Activated CD8-positive, alpha-beta memory T cell treated with anti-CD3 and anti-CD28 coated beads, Interleukin-2, amount 10 ng/mL, durations not matched to agents 7 days and 5 days (primary cell): Measurements from ENCODE around the gene DCANP1. TPM values are rescaled to one million over a fixed set of nuclear protein-coding genes. Genes with fewer than 3 reads are reported as not detected.

ENCODE experiments used
- ATAC-seq: fragments of 150-1000 bp; cut with Tn5 transposase; one replicate; pipeline ENCODE4 v1.10.0; 2021; ENCODE audit warnings: moderate library complexity
- CTCF ChIA-PET: fragments of 350-600 bp; sonication (Branson Sonifier 250); formaldehyde crosslinking; loops from one replicate; lab custom pipeline; 2021; ENCODE audit warnings: antibody characterized with exemption; lab: Charles Lee
- DNase-seq: peaks from one replicate; pipeline ENCODE4 v3.0.0-alpha.2; 2020
- H3K27ac Mint-ChIP-seq: one replicate; pipeline ENCODE4 v1.8.0; 2021; ENCODE audit warnings: mild to moderate bottlenecking, mixed read lengths
- H3K27me3 Mint-ChIP-seq: one replicate; pipeline ENCODE4 v1.8.0; 2021; ENCODE audit warnings: mixed read lengths
- H3K36me3 Mint-ChIP-seq: one replicate; pipeline ENCODE4 v1.8.0; 2021; ENCODE audit warnings: mild to moderate bottlenecking, mixed read lengths
- H3K4me1 Mint-ChIP-seq: one replicate; pipeline ENCODE4 v1.8.0; 2021; ENCODE audit warnings: mixed read lengths
- H3K4me3 Mint-ChIP-seq: one replicate; pipeline ENCODE4 v1.8.0; 2021; ENCODE audit warnings: mild to moderate bottlenecking, moderate library complexity, mixed read lengths
- H3K9me3 Mint-ChIP-seq: one replicate; pipeline ENCODE4 v1.8.0; 2022; ENCODE audit warnings: low read depth, mixed read lengths
- total RNA-seq, 2 experiments: library from RNA; stranded (reverse); gene quantifications; one replicate each; pipeline ENCODE4 v1.2.3, GENCODE V29; 2021

The DCANP1 gene
- total RNA-seq, 2 experiments from 2014 or later, result not detected

GRCh38 chr5:135398855-135399793 lies 48.0 kb downstream of the DCANP1 start, which contains the start of gene MACROH2A1:
MACROH2A1 (minus strand) TSS chr5:135399231; CDS start chr5:135389093, 10,138 bp downstream.
- Mint-ChIP-seq H3K4me1 (peaks cover 47% of the 10 kb centered on the region), H3K4me3 (peak within 1 kb of the TSS; percentile 85), H3K27me3 (peaks cover 10% of the 10 kb centered on the region), H3K9me3 (no peaks in the 10 kb centered on the region), H3K27ac (peak within 1 kb of the TSS; percentile 87), H3K36me3 (peaks cover 5% of the 10 kb centered on the region)
- DNase-seq (peak; percentile 90), ATAC-seq (peak; percentile 94)
- CTCF ChIA-PET, result interaction anchor here (1.3 to 4.9 kb wide), 2 partner anchors 26 to 495 kb away, joined by 3 to 22 read pairs; no protein-coding TSS in a partner anchor

GRCh38 chr5:135398160-135398854 lies 48.8 kb downstream of the DCANP1 start:
- H3K27ac Mint-ChIP-seq, result peak overlapping the region; percentile 87
- CTCF ChIA-PET, result interaction anchor here (4.9 kb wide), 1 partner anchor 27 kb away, joined by 22 read pairs; no protein-coding TSS in a partner anchor
- peaks cover 10% of the 10 kb centered on the region for H3K27me3 Mint-ChIP-seq
- no peaks in the 10 kb centered on the region for H3K9me3 Mint-ChIP-seq
- peak; percentile 77 for DNase-seq
- peaks cover 55% of the 10 kb centered on the region for H3K4me1 Mint-ChIP-seq
- H3K36me3 Mint-ChIP-seq, result peaks cover 8% of the 10 kb centered on the region
- ATAC-seq, result peak; percentile 49
- peak overlapping the region; percentile 85 for H3K4me3 Mint-ChIP-seq

- ATAC-seq (no peak), DNase-seq (no peak)
- no peaks in the 10 kb centered on the region for H3K9me3 Mint-ChIP-seq
- peak overlapping the region; percentile 85 for H3K4me3 Mint-ChIP-seq
- peak overlapping the region; percentile 35 for H3K27ac Mint-ChIP-seq
- H3K27me3 Mint-ChIP-seq, result peaks cover 9% of the 10 kb centered on the region
- CTCF ChIA-PET, result interaction anchor here (2.4 kb wide), 1 partner anchor 29 kb away, joined by 6 read pairs; no protein-coding TSS in a partner anchor
- peaks cover 18% of the 10 kb centered on the region for H3K36me3 Mint-ChIP-seq
- H3K4me1 Mint-ChIP-seq, result peaks cover 67% of the 10 kb centered on the region
Observed at GRCh38 chr5:135397084-135397483, 50.1 kb downstream of the DCANP1 start.

- H3K9me3 Mint-ChIP-seq, result no peaks in the 10 kb centered on the region
- no peak for DNase-seq
- H3K4me1 Mint-ChIP-seq, result peaks cover 73% of the 10 kb centered on the region
- CTCF ChIA-PET, result interaction anchor here (2.4 kb wide), 1 partner anchor 29 kb away, joined by 6 read pairs; no protein-coding TSS in a partner anchor
- no peak for ATAC-seq
- peaks cover 23% of the 10 kb centered on the region for H3K36me3 Mint-ChIP-seq
- H3K4me3 Mint-ChIP-seq, result no peak overlapping the region
- H3K27me3 Mint-ChIP-seq, result peaks cover 4% of the 10 kb centered on the region
- H3K27ac Mint-ChIP-seq, result no peak overlapping the region
Observed at GRCh38 chr5:135396459-135397055, 50.6 kb downstream of the DCANP1 start.

GRCh38 chr5:135395866-135396265 lies 51.3 kb downstream of the DCANP1 start:
- CTCF ChIA-PET, result interaction anchor here (1.7 to 2.4 kb wide), 2 partner anchors 28 to 30 kb away, joined by 3 to 6 read pairs; no protein-coding TSS in a partner anchor
- ATAC-seq (no peak), DNase-seq (no peak)
- peaks cover 25% of the 10 kb centered on the region for H3K36me3 Mint-ChIP-seq
- H3K4me1 Mint-ChIP-seq, result peaks cover 76% of the 10 kb centered on the region
- H3K4me3 Mint-ChIP-seq, result no peak overlapping the region
- no peaks in the 10 kb centered on the region for H3K27me3 Mint-ChIP-seq
- no peaks in the 10 kb centered on the region for H3K9me3 Mint-ChIP-seq
- H3K27ac Mint-ChIP-seq, result peak overlapping the region; percentile 21

- H3K4me1 Mint-ChIP-seq, result peaks cover 75% of the 10 kb centered on the region
- no peak overlapping the region for H3K27ac Mint-ChIP-seq
- ATAC-seq (no peak), DNase-seq (no peak)
- H3K4me3 Mint-ChIP-seq, result no peak overlapping the region
- no peaks in the 10 kb centered on the region for H3K9me3 Mint-ChIP-seq
- CTCF ChIA-PET, result interaction anchor here (1.7 to 2.4 kb wide), 2 partner anchors 28 to 30 kb away, joined by 3 to 6 read pairs; no protein-coding TSS in a partner anchor
- H3K27me3 Mint-ChIP-seq, result no peaks in the 10 kb centered on the region
- H3K36me3 Mint-ChIP-seq, result peaks cover 25% of the 10 kb centered on the region
Observed at GRCh38 chr5:135395451-135395850, 51.7 kb downstream of the DCANP1 start.

Other genes starting within 250 kb of the DCANP1 start
- gene MACROH2A1, start 48.1 kb downstream of the DCANP1 start, total RNA-seq, result 100 to 1,000 TPM; 281 to 327 TPM
- not detected for gene TIFAB, start 5.0 kb upstream of the DCANP1 start, total RNA-seq
- not detected for gene NEUROG1, start 88.6 kb upstream of the DCANP1 start, total RNA-seq
- not detected for gene CXCL14, start 131.6 kb upstream of the DCANP1 start, total RNA-seq